Measurements from ENCODE around the gene HCN2. TPM values are rescaled to one million over a fixed set of nuclear protein-coding genes. Genes with fewer than 3 reads are reported as not detected.

HCN2 gene
- total and polyA plus RNA-seq, 2 of the 13 experiments (the other 11 are each of a cell fraction or from before 2014, with no cell fraction given), result 0.01 TPM; not detected in 1

GRCh38 chr19:664913-665443 is 75.3 kb downstream of the HCN2 start (continued):
- TF ChIP-seq U2AF2 (IDR thresholded peaks at IDR 0.05; ENCODE audit: low read depth, low read length) (no peak), ZBTB3 (CRISPR knock-in tag; IDR thresholded peaks at IDR 0.05; ENCODE audit: borderline replicate concordance, low read depth) (no peak), PITX1 (CRISPR knock-in tag; IDR thresholded peaks at IDR 0.05) (peak; percentile 40; the same call in 1 of the 2 replicates), ZNF501 (CRISPR knock-in tag; IDR thresholded peaks at IDR 0.05) (peak; percentile 87), ZBED4 (CRISPR knock-in tag; IDR thresholded peaks at IDR 0.05; ENCODE audit: borderline replicate concordance) (no peak), SMAD9 (CRISPR knock-in tag; IDR thresholded peaks at IDR 0.05) (no peak), ATF3 (CRISPR knock-in tag; IDR thresholded peaks at IDR 0.05) (peak; percentile 56), ESRRA (CRISPR knock-in tag; IDR thresholded peaks at IDR 0.05; ENCODE audit: low read depth) (0 out of 2 replicates have a peak, but pooled peaks have one; percentile 42), SETDB1 (CRISPR knock-in tag; IDR thresholded peaks at IDR 0.05; ENCODE audit: borderline replicate concordance) (0 out of 2 replicates have a peak, but pooled peaks have one; percentile 36), BHLHE40 (IDR thresholded peaks at IDR 0.05; ENCODE audit: low read length) (peak; percentile 39; the same call in 1 of the 2 replicates), ZBTB2 (CRISPR knock-in tag; IDR thresholded peaks at IDR 0.05; ENCODE audit: low read depth) (no peak), ARHGAP35 (CRISPR knock-in tag; IDR thresholded peaks at IDR 0.05; ENCODE audit: borderline replicate concordance) (peak; percentile 88; the same call in 1 of the 2 replicates)
- TF ChIP-seq, protein P1, sequence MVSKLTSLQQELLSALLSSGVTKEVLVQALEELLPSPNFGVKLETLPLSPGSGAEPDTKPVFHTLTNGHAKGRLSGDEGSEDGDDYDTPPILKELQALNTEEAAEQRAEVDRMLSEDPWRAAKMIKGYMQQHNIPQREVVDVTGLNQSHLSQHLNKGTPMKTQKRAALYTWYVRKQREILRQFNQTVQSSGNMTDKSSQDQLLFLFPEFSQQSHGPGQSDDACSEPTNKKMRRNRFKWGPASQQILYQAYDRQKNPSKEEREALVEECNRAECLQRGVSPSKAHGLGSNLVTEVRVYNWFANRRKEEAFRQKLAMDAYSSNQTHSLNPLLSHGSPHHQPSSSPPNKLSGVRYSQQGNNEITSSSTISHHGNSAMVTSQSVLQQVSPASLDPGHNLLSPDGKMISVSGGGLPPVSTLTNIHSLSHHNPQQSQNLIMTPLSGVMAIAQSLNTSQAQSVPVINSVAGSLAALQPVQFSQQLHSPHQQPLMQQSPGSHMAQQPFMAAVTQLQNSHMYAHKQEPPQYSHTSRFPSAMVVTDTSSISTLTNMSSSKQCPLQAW (CRISPR knock-in tag; IDR thresholded peaks at IDR 0.05), result peak; percentile 93
- TF ChIP-seq, protein P2, sequence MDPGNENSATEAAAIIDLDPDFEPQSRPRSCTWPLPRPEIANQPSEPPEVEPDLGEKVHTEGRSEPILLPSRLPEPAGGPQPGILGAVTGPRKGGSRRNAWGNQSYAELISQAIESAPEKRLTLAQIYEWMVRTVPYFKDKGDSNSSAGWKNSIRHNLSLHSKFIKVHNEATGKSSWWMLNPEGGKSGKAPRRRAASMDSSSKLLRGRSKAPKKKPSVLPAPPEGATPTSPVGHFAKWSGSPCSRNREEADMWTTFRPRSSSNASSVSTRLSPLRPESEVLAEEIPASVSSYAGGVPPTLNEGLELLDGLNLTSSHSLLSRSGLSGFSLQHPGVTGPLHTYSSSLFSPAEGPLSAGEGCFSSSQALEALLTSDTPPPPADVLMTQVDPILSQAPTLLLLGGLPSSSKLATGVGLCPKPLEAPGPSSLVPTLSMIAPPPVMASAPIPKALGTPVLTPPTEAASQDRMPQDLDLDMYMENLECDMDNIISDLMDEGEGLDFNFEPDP (CRISPR knock-in tag; conservative IDR thresholded peaks at IDR 0.05), result 0 out of 2 replicates have a peak, but pooled peaks have one; percentile 72

Data from HepG2 (cell line).